ENCODE measurements around the gene EDEM1. TPM values are rescaled to one million over a fixed set of nuclear protein-coding genes. Genes with fewer than 3 reads are reported as not detected.

EDEM1 gene
- total RNA-seq, 1 experiment from 2014 or later = 22.4 TPM

DNA sequence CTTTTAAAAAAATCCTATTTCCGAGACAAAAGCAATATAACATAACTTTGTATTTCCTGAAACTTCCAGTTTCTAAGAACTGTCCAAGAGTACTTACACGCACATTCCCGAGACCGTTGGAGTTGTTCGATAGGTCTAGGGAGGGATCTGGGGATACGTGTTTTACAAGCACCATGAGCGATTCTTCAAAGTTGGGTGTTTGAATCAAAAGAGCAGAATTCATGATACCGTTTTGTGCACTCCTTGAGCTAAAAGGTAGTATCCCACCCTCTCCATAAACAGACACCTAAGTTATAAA, 700 bp upstream of the EDEM1 start (continued):
- TF ChIP-seq AFF4 (CRISPR knock-in tag; IDR thresholded peaks at IDR 0.05; ENCODE audit: borderline replicate concordance) (no peak), KAT7 (CRISPR knock-in tag; IDR thresholded peaks at IDR 0.05; ENCODE audit: borderline replicate concordance) (no peak), SOX15 (CRISPR knock-in tag; IDR thresholded peaks at IDR 0.05) (no peak), ZNF396 (CRISPR knock-in tag; IDR thresholded peaks at IDR 0.05; ENCODE audit: borderline replicate concordance) (no peak), CREB1 (CRISPR knock-in tag; IDR thresholded peaks at IDR 0.05) (no peak), HMGXB4 (CRISPR knock-in tag; IDR thresholded peaks at IDR 0.05) (no peak), CREM (CRISPR knock-in tag; IDR thresholded peaks at IDR 0.05) (no peak)
- TF ChIP-seq, protein P1, sequence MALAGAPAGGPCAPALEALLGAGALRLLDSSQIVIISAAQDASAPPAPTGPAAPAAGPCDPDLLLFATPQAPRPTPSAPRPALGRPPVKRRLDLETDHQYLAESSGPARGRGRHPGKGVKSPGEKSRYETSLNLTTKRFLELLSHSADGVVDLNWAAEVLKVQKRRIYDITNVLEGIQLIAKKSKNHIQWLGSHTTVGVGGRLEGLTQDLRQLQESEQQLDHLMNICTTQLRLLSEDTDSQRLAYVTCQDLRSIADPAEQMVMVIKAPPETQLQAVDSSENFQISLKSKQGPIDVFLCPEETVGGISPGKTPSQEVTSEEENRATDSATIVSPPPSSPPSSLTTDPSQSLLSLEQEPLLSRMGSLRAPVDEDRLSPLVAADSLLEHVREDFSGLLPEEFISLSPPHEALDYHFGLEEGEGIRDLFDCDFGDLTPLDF (CRISPR knock-in tag; IDR thresholded peaks at IDR 0.05) = no peak
- TF ChIP-seq, protein P2, sequence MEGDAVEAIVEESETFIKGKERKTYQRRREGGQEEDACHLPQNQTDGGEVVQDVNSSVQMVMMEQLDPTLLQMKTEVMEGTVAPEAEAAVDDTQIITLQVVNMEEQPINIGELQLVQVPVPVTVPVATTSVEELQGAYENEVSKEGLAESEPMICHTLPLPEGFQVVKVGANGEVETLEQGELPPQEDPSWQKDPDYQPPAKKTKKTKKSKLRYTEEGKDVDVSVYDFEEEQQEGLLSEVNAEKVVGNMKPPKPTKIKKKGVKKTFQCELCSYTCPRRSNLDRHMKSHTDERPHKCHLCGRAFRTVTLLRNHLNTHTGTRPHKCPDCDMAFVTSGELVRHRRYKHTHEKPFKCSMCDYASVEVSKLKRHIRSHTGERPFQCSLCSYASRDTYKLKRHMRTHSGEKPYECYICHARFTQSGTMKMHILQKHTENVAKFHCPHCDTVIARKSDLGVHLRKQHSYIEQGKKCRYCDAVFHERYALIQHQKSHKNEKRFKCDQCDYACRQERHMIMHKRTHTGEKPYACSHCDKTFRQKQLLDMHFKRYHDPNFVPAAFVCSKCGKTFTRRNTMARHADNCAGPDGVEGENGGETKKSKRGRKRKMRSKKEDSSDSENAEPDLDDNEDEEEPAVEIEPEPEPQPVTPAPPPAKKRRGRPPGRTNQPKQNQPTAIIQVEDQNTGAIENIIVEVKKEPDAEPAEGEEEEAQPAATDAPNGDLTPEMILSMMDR (IDR thresholded peaks at IDR 0.05) = no peak

GRCh38 chr3:5187920-5188418, 462 bp downstream of the EDEM1 start:
- DNase-seq (ENCODE audit: low spot score) (peak; percentile 38), ATAC-seq (peak; percentile 23)
- CTCF ChIA-PET = interaction anchor here (1.0 to 1.6 kb wide), 2 partner anchors 147 to 209 kb away, joined by 3 read pairs; partner anchors contain the start of gene BHLHE40
- no peaks in the 10 kb centered on the region for H3K27me3 Mint-ChIP-seq (ENCODE audit: low read depth)
- peak overlapping the region; percentile 92 for H3K4me3 Mint-ChIP-seq
- TF ChIP-seq HMGXB4 (CRISPR knock-in tag; IDR thresholded peaks at IDR 0.05) (0 out of 2 replicates have a peak, but pooled peaks have one; percentile 28), FOXJ3 (CRISPR knock-in tag; IDR thresholded peaks at IDR 0.05; ENCODE audit: borderline replicate concordance) (no peak), PRRX2 (CRISPR knock-in tag; IDR thresholded peaks at IDR 0.05) (0 out of 2 replicates have a peak, but pooled peaks have one; percentile 1), RELA (CRISPR knock-in tag; IDR thresholded peaks at IDR 0.05; ENCODE audit: borderline replicate concordance) (0 out of 2 replicates have a peak, but pooled peaks have one; percentile 24), IRF2 (CRISPR knock-in tag; IDR thresholded peaks at IDR 0.05; ENCODE audit: borderline replicate concordance, low read depth) (no peak), ZBTB21 (CRISPR knock-in tag; IDR thresholded peaks at IDR 0.05; ENCODE audit: borderline replicate concordance) (no peak), KAT7 (CRISPR knock-in tag; IDR thresholded peaks at IDR 0.05; ENCODE audit: borderline replicate concordance) (0 out of 2 replicates have a peak, but pooled peaks have one; percentile 53), OVOL2 (CRISPR knock-in tag; IDR thresholded peaks at IDR 0.05; ENCODE audit: borderline replicate concordance) (no peak), FOXK1 (CRISPR knock-in tag; IDR thresholded peaks at IDR 0.05) (0 out of 2 replicates have a peak, but pooled peaks have one; percentile 2)
- POLR2A ChIA-PET = no interaction called here
- no peaks in the 10 kb centered on the region for H3K9me3 Mint-ChIP-seq
- peaks cover 4% of the 10 kb centered on the region for H3K36me3 Mint-ChIP-seq
- peaks cover 39% of the 10 kb centered on the region for H3K4me1 Mint-ChIP-seq
- H3K27ac Mint-ChIP-seq = no peak overlapping the region

All from WTC11 (cell line).